KG1 (cell line): ENCODE data around the gene PDIA2.

Experiments
- DNase-seq: peaks from one replicate; lab custom pipeline; 2025; lab: John Stamatoyannopoulos, UW

The PDIA2 gene

DNA sequence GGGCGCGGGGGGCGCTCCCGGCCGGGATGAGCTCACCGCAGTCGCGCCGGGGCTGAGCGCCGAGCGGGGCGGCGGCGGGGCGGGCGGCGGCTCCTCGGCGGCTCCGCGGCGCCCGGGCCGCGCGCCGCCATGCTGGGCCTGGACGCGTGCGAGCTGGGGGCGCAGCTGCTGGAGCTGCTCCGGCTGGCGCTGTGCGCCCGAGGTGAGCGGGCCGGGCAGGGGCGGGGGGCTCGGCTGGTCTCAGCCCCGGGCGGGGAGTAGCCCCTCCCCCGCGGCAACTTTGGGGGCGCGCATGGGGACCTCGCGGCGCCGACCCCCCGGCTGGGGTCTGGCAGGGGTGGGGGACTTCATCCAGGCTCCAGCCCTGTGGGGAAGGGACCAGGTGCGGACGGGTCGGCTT is 2.4 kb upstream of the PDIA2 start, which contains the start of gene ARHGDIG:
Gene ARHGDIG, plus strand, starts transcription at position 40 of the 400 bp plus-strand sequence. Its CDS starts 90 bp downstream, at position 130.
- no peak for DNase-seq

DNA sequence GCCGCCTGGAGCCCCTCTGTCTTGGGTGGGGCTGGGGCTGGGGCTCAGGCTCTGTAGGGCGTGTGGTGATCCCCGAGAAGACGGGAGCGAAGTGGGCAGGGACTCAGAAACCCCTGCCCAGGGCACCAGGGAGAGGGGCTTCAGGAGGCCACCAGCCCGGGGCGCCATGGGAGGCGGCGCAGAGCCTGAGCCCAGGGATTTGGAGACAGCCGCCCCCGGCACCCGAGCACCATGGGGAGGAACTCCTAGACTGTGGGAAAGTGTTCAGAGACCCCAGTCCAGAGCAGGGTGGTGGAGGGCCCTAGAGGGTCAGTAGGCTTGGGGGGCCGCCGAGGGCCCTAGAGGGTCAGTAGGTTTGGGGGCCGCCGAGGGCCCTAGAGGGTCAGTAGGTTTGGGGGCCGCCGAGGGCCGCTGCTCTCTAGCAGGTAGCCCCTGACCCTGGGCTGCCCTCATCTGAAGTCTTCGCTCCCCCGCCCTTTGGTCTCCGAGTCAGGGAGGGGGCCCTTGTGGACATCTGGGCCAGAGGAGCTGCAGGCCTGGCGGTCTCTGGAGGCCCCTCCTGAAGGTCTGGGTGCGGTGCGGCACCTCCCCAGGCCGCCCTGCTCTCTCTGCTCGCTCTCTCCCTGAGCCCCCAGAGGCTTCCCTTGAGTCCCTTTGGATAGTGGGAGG is 1.8 kb upstream of the PDIA2 start:
- no peak for DNase-seq

DNA sequence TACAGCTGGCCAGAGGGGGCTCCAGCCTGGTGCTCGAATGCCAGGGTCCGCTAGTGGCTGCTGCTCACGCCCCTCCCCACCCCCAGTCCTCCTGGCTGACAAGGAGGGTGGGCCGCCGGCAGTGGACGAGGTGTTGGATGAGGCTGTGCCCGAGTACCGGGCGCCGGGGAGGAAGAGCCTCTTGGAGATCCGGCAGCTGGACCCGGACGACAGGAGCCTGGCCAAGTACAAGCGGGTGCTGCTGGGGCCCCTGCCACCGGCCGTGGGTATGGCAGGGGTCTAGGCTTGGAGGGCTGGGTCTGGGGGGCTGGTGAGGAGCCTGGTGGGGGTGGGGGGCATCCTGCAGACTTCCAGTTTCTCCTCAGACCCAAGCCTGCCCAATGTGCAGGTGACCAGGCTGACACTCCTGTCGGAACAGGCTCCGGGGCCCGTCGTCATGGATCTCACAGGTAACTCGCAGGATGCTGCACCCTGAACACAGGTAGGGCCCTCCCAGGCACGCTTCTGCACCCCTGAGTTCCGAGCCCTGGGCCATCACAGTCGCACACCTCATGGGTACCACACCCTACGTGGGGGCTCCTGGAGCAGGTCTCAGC is 1.2 kb upstream of the PDIA2 start:
- no peak for DNase-seq

DNA sequence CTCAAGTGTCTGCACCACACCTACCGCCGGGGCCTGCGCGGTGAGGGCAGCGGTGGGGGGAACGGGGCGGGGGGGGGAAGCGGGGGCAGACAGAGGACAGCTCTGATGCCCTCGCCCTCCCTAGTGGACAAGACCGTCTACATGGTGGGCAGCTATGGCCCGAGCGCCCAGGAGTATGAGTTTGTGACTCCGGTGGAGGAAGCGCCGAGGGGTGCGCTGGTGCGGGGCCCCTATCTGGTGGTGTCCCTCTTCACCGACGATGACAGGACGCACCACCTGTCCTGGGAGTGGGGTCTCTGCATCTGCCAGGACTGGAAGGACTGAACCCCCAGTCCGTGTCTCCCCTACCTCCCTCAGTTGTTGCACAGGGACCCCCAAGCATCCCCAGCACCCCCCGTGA is 473 bp upstream of the PDIA2 start:
- no peak for DNase-seq

DNA sequence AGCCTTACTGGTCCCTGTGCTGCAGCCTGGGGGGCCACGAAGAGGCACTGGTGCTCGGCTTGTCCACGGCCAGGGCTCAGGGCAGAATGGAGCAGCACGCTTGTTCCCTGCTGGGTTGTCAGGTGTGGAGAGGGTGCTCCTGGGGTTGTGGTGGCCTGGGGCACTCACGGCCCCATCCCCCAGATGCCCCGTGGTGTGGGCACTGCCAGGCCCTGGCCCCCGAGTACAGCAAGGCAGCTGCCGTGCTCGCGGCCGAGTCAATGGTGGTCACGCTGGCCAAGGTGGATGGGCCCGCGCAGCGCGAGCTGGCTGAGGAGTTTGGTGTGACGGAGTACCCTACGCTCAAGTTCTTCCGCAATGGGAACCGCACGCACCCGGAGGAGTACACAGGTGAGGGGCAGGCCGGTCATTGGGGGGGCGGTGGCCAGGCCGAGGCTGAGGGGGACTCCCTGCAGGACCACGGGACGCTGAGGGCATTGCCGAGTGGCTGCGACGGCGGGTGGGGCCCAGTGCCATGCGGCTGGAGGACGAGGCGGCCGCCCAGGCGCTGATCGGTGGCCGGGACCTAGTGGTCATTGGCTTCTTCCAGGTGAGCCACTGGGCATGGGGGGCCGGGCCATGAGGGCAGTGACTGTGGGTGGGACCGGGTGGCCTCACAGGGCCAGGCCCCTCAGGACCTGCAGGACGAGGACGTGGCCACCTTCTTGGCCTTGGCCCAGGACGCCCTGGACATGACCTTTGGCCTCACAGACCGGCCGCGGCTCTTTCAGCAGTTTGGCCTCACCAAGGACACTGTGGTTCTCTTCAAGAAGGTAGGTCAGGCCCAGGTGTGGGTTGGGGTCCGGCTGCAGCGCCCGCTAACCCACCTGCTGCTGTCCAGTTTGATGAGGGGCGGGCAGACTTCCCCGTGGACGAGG is 1.5 kb downstream of the PDIA2 start:
- DNase-seq: no peak

DNA sequence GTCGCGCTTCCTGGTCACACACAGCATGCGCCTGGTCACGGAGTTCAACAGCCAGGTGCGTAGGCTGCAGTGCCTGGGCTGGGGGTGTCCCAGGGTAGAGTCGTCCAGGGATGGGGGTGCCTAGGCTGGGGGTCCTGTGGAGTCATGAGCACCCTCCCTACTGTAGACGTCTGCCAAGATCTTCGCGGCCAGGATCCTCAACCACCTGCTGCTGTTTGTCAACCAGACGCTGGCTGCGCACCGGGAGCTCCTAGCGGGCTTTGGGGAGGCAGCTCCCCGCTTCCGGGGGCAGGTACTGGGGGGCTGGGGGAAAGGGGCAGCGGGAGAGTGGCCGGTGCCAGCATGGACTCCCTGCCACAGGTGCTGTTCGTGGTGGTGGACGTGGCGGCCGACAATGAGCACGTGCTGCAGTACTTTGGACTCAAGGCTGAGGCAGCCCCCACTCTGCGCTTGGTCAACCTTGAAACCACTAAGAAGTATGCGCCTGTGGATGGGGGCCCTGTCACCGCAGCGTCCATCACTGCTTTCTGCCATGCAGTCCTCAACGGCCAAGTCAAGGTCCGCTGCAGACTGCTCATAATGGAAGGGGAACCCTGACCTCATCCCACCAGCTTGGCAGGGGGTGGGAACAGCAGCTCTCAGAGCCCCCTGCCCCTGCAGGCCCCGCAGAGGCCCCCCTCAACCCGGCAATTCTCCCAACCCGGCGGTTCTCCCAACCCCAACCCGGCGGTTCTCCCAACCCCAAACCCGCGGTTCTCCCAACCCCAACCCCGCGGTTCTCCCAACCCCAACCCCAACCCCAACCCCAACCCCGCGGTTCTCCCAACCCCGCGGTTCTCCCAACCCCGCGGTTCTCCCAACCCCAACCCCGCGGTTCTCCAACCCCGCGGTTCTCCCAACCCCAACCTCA is 2.4 kb downstream of the PDIA2 start:
- no peak for DNase-seq

DNA sequence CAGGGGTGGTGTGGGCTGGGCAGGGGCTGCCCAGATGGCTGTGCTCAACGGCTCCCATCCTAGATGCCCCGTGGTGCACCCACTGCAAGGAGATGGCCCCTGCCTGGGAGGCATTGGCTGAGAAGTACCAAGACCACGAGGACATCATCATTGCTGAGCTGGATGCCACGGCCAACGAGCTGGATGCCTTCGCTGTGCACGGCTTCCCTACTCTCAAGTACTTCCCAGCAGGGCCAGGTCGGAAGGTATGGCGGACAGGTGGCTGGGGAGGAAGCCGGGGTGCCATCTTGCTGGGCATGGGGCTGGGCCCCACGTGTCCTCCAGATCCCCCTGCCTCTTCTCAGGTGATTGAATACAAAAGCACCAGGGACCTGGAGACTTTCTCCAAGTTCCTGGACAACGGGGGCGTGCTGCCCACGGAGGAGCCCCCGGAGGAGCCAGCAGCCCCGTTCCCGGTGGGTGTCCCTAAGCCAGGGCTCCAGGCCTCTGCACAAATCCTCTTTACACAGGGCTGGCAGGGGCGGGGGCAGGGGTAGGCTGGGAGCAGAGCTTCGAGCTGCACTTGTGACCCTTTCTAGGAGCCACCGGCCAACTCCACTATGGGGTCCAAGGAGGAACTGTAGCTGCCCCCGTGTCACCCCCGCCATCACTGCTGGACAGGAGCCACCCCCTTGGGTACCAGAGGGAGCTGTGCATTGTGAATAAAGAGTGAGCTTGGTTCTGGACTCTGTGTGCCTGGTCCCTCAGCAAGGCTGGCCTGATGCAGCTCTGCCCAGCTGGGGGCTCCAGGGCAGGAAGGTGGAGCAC is 3.7 kb downstream of the PDIA2 start:
- DNase-seq: no peak

DNA sequence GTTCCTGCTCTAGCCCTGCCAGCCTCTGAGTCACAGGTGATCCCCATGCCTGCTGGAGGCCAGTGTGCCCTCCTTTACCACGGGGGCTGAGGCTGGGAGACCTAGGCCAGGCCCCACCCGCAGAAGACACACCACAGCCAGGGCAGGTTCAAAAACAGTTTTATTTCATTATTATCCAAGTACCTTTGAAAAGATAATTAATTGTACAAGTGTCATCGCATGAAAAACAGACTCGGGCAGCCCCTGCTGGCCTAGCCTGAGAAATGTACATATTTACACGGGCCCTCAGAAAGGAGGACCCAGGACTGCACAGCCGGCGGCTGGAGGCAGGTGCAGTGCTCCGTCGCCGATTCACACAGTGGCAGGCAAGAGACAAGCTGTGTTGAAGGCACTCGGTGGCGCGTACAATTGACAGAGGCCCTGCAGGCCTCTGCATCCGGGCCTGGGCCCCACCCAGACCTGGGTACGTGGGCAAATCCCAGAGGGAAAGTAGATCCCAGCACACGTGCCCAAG is 4.4 kb downstream of the PDIA2 start:
- no peak for DNase-seq

DNA sequence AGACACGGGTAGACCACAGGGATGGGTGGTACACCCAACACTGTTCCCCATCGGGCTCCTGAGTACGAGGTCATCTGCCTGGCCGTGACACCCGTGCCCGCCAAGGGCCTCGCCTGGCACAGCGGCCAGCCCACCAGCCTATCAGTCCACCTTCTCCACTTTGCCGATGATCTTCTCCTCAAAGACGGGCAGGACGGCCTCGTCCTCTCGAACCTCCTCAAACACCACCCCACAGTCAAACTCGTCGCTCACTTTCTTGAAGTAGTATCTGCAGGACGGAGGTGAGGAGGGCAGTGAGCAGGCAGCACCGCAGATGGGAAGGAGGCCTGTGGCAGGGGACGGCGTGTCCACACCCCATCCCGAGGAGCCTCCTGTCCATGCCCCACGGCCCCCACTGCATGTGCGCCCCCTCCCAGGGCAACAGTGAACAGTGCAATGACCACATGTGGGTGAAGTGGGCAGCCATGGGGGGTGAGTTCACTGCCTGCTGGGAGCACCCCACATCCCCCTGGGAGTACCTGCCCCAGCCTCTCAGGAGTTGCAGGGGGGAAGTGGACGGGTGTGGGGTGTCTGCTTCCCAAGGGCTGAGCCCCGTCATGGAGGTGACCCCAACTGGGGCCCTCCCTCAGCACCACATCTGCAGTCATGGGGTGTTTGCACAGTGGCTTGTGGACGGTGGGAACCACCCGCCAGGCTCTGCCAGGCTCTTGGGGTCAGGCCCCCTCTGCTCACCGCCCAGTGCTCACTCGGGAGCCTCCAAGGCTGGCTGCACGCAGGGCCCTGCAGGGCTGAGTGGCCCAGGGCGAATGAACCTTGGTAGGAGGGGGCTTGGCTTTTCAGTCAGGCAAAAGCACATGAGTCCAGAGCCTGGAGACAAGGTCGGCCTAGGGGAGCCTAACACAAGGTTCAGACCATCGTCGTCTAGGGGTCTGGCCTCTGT is 5.3 kb downstream of the PDIA2 start:
- no peak for DNase-seq

DNA sequence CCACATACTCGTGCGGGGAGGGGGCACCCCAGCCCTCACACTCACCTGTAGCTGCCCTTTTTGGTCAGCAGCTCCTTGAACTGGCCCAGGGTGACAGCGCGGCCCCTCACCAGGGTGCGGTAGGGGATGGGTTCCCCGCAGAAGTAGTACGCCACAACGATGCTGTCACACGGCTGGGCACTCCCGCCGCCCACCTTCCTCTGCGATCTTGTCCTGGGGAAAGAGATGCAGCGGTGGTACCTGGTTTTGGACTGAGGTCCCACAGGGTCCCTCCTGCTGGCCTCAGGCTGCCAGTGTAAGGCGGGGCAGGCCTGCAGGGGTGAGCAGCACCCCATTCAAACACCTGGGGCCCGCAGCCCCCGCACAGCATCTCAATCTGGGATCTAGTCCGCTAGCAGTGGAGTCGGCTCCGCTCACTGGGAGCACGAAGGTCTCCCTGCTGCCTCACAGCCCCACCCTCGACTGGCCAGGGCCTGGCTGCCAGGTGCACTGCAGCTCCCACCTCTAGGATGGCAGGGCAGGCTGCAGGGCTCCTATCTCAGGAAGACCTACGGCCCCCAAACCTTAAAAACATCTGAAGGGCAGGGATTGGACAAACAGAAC is 6.5 kb downstream of the PDIA2 start:
- no peak for DNase-seq

DNA sequence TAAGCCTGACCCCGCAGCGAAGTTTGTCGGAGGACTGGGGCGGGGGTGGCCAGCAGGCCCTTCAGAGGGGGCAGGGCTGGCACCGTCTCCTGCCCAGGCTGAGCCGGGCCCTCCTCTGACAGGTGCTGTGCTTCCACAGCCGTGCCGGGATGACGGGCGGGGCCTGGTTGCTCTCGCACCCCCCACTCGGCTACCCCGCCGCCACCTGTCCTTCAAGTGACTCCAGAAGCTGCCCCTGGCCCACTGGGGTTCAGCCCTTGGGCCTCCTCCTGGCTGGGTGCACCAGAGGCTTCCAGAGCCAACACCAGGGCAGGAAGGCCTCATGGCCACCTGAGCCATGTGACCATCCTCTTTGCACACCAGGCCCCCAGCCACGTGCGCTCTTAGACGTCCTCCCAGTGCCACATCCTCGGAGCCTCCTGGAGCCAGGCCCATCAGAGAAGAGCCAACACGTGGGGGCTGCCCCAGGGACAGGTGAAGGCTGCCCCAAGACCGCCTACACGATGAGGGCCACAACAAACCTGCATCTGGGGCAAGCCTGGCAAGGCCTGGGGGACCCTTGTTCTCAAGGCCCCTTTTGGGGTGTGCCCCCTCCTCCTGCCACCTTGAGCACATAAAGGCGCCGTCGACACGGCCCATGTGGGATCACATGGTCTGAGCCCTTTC is 7.2 kb downstream of the PDIA2 start:
- DNase-seq: no peak

DNA sequence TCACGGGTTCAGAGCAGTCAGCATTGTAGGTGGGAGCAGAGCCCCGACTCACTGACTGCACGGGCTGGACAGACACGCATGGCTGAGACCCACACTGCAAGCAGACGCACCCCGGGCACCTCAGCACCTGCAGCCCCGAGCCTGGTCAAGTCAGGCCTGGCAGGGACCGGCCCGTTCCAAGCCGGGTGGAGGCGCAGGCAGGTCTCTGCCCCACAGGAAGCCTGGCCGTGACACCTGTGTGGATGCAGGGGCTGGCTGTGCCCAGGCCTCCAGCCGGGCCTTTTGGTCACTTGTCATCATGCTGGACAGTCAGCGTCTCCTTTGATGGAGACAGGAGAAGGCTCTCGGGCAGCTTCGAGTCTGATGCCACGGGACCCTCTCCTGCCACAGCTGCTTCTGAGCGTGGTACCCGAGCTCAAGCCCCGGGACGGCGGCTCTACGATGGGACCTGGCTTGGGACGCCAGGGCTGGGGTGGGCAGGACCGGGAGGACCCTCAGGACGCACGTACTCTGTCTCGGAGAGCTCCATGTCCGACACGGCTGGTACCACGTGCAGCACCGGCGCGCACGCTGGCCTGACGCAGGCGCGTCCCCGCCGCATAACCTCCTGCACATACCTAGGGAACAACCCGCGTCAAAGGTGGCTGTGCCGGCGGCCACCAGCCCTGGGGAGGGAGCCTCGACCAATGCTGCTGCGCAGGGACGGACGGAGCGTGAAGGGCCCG is 7.9 kb downstream of the PDIA2 start:
- no peak for DNase-seq

DNA sequence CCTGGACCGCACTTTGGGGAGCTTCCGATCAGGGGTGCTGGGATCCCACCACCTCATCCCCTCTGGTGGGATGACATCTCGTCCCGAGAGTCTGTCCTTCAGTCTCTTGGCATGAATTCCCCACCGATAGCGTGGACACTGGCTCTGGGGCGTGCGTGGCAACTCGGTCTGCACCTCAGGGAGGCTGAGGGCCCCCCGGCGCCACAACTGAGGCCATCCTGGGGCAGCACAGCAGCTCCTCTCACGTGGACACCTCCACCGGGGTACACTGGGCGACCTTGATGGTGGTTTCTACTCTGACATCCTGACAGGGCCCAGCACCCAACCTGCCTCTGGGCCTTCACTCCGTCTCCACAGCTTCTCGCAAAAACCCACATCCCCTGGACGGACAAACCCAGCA is 8.6 kb downstream of the PDIA2 start:
- DNase-seq: no peak

DNA sequence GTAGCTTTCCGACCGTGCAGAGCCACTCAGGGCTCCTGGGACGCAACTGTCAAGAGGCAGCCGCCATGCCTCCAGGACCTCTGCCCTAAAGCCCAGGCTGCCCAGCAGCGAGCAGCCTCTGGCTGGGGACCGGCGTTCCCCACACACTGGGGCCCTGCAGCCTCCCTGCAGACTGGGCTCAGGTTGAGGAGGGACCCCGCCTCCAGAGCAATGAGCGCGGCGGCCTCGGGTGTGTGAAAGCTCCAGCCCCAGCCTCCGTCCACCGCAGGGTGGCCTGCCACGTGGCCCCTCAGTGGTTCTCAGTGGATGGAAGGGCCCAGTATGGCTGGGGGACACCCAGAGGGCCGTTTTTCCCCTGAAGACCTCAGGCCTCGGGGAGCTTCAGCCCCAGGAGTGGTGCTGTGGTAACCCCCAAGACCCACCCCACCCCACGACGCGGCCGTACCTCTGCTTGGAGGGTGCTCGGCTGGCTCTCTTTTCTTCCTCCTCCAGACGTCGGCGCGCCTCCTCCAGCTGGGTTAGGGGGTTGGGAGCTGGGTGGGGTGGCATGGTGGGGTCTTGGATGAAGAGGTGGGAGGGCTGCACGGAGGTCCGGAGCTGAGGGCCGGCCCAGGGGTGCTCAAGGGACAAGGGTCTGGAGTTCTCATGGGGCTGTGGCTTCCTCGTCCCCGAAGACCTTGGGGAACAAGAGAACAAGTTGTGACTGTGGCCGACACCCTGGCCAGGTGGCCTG is 10.2 kb downstream of the PDIA2 start:
- no peak for DNase-seq

DNA sequence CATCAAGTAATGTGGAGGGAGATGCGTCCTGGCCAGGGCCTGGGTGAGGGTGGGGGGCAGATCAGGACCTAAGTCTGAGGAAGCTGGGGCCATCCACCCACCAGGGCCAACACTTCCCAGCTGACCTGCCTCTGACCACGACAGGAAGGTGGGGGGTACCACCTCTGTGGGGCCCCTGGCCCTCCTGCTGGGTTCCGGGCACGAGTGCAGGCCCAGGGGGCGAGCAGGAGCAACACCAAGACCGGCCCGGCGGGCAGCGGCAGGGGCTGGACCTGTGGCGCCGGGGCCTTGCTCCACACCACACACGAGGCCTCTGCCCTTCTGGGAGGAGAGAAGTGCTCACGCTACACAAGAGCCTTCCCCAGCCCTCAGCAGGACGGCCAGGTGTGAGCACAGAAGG is 13.3 kb downstream of the PDIA2 start:
- DNase-seq: no peak

DNA sequence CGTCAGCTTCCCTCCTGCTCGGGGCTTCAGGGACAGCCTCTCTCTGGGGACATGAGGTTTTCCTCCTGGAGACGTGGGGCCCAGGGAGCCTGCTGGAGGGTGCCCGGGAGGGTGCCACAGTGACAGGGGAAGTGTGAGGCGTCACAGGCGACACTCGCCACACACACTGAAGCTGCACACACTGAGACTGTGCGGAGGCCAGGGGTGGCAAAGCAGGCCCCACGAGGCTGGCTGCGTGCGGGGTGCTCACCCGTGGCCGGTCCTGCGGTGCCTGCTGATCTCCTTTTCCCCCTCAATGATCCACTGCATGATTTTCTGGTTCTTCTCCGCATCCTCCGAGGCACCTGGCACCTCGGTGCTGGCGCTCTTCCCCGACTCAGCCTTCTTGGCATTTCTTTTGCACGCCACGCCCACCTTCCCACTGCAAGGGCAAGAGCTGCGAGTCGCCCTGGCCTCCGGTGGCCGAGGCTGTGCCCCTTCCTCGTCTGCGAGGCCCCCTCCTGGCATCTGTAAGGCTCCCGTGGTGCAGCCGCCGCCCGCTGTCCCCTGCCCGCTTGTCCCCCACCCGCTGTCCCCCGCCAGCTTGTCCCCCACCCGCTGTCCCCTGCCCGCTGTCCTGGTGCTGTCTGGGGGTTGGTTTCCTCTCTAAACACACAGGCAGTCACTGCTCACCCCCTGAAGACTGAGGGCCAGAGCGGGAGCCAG is 14.0 kb downstream of the PDIA2 start:
- DNase-seq: no peak

DNA sequence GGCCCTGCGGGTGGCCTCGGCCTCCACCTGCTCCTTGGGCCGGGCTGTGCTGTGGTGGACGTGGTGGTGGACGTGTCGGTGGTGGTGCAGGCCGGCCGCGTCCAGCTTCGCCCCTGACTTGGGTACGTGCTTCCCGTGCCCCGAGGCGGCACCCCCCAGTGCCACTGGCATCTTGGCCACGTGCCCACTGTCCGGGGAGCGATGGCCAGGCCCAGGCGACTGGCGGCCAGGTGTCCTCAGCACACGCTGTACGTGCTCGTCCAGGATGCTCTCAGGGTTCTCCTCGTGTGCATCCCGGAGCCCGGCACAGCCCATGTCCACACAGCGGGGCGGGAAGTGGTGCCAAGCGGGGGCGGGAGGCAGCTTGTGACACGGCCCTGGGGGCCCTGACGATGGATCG is 14.9 kb downstream of the PDIA2 start:
- DNase-seq: no peak
